ENCODE data around the gene STK32C. TPM values are rescaled to one million over a fixed set of nuclear protein-coding genes. Genes with fewer than 3 reads are reported as not detected.
"Not testable (repeated sequence)": the region's sequence is repeated elsewhere in the genome, so short reads cannot be mapped to it uniquely, and the experiment has no call there.

STK32C gene
- total RNA-seq, 1 experiment from 2014 or later = 20.7 TPM

- CTCF ChIA-PET = interaction anchor here (0.6 to 0.7 kb wide), 2 partner anchors 24 to 1658 kb away, joined by 3 read pairs; no protein-coding TSS in a partner anchor
- Mint-ChIP-seq H3K27me3 (ENCODE audit: insufficient read depth, unreplicated experiment) (no peaks in the 10 kb centered on the region), H3K27ac (ENCODE audit: low read depth, unreplicated experiment) (no peak overlapping the region), H3K9me3 (ENCODE audit: unreplicated experiment) (peaks cover 5% of the 10 kb centered on the region), H3K36me3 (ENCODE audit: insufficient read depth, unreplicated experiment) (no peaks in the 10 kb centered on the region), H3K4me3 (ENCODE audit: unreplicated experiment) (no peak overlapping the region), H3K4me1 (ENCODE audit: insufficient read depth, unreplicated experiment) (no peaks in the 10 kb centered on the region)
- DNase-seq (ENCODE audit: unreplicated experiment) = no peak
- POLR2A ChIA-PET = no interaction called here
- BruUV-seq (replicated peaks) = no TSS peak
- intact Hi-C loops (cut with micrococcal nuclease) = no loop called here
- no peak for TF ChIP-seq CTCF (IDR thresholded peaks at IDR 0.05; ENCODE audit: unreplicated experiment)
These were observed 87.7 kb downstream of the STK32C start for GRCh38 chr10:132220061-132220460.

GRCh38 chr10:132219486-132219885, 88.3 kb downstream of the STK32C start:
- ChIA-PET POLR2A (no interaction called here), CTCF (interaction anchor here (0.5 to 0.8 kb wide), 5 partner anchors 34 to 1657 kb away, joined by 3 to 8 read pairs (median 3); no protein-coding TSS in a partner anchor)
- Mint-ChIP-seq H3K36me3 (ENCODE audit: insufficient read depth, unreplicated experiment) (no peaks in the 10 kb centered on the region), H3K27me3 (ENCODE audit: insufficient read depth, unreplicated experiment) (no peaks in the 10 kb centered on the region), H3K4me1 (ENCODE audit: insufficient read depth, unreplicated experiment) (no peaks in the 10 kb centered on the region), H3K4me3 (ENCODE audit: unreplicated experiment) (no peak overlapping the region), H3K27ac (ENCODE audit: low read depth, unreplicated experiment) (no peak overlapping the region), H3K9me3 (ENCODE audit: unreplicated experiment) (peaks cover 5% of the 10 kb centered on the region)
- BruUV-seq (replicated peaks) = no TSS peak
- intact Hi-C loops (cut with micrococcal nuclease) = no loop called here
- no peak for DNase-seq (ENCODE audit: unreplicated experiment)
- no peak for TF ChIP-seq CTCF (IDR thresholded peaks at IDR 0.05; ENCODE audit: unreplicated experiment)

GRCh38 chr10:132216441-132216840, 91.3 kb downstream of the STK32C start:
- intact Hi-C loops (cut with micrococcal nuclease); H3K36me3 Mint-ChIP-seq (ENCODE audit: insufficient read depth, unreplicated experiment); POLR2A ChIA-PET; H3K27me3 Mint-ChIP-seq (ENCODE audit: insufficient read depth, unreplicated experiment); H3K4me3 Mint-ChIP-seq (ENCODE audit: unreplicated experiment); BruUV-seq (replicated peaks); DNase-seq (ENCODE audit: unreplicated experiment); H3K27ac Mint-ChIP-seq (ENCODE audit: low read depth, unreplicated experiment); H3K4me1 Mint-ChIP-seq (ENCODE audit: insufficient read depth, unreplicated experiment): not testable (repeated sequence)
- CTCF ChIA-PET = interaction anchor here (0.8 kb wide), 1 partner anchor 14 kb away, joined by 3 read pairs; no protein-coding TSS in a partner anchor
- peaks cover 12% of the 10 kb centered on the region for H3K9me3 Mint-ChIP-seq (ENCODE audit: unreplicated experiment)

DNA sequence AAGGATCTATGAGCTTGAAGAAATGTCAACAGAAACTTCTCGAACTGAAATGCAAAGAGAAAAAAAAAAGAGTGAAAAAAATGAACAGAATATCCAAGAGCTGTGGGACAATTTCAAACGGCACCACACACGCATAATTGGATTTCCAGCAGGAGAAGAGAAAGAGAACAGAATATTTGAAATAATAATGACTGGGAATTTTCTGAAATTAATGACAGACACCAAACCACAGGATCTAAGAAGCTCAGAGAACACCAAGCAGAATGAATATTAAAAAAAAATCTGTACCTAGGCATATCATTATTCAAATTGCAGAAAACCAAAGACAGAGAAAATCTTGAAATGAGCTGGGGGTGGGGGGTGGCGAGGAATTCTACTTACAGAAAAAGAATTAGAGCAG, 93.8 kb downstream of the STK32C start:
- H3K4me1 Mint-ChIP-seq (ENCODE audit: insufficient read depth, unreplicated experiment) = no peaks in the 10 kb centered on the region
- peaks cover 6% of the 10 kb centered on the region for H3K36me3 Mint-ChIP-seq (ENCODE audit: insufficient read depth, unreplicated experiment)
- no peak for DNase-seq (ENCODE audit: unreplicated experiment)
- H3K9me3 Mint-ChIP-seq (ENCODE audit: unreplicated experiment) = peaks cover 12% of the 10 kb centered on the region
- no peak overlapping the region for H3K4me3 Mint-ChIP-seq (ENCODE audit: unreplicated experiment)
- intact Hi-C loops (cut with micrococcal nuclease) = no loop called here
- no peaks in the 10 kb centered on the region for H3K27me3 Mint-ChIP-seq (ENCODE audit: insufficient read depth, unreplicated experiment)
- H3K27ac Mint-ChIP-seq (ENCODE audit: low read depth, unreplicated experiment) = no peak overlapping the region
- ChIA-PET POLR2A (no interaction called here), CTCF (interaction anchor here (1.3 kb wide), 1 partner anchor 10 kb away, joined by 6 read pairs; no protein-coding TSS in a partner anchor)
- no TSS peak for BruUV-seq (replicated peaks)
- TF ChIP-seq CTCF (IDR thresholded peaks at IDR 0.05; ENCODE audit: unreplicated experiment) = no peak

DNA sequence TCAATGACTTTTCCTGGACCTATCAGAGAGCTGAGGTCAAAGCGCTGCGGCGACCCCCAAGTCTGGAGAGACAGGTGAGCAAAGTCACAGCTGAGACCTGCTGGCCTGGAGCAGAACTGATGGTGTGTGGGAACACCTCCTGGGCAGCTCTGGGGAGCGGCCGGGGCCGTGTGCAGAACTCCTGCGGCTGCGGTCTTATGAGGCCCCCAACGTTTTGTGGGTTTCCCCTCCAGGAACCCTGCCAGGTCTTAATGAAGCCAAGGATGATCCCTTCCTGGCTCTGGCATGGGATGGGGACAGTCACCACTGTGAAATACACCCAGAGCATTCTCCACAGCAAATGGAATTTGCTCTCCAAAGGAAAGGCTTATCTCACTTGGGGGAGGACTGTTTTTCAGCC, 94.9 kb downstream of the STK32C start:
- no peak for TF ChIP-seq CTCF (IDR thresholded peaks at IDR 0.05; ENCODE audit: unreplicated experiment)
- CTCF ChIA-PET = interaction anchor here (0.6 to 0.8 kb wide), 2 partner anchors 11 to 13 kb away, joined by 3 read pairs; no protein-coding TSS in a partner anchor

More for the DNA sequence above, 94.9 kb downstream of the STK32C start:
- Mint-ChIP-seq H3K36me3 (ENCODE audit: insufficient read depth, unreplicated experiment) (peaks cover 6% of the 10 kb centered on the region), H3K9me3 (ENCODE audit: unreplicated experiment) (peaks cover 12% of the 10 kb centered on the region), H3K27ac (ENCODE audit: low read depth, unreplicated experiment) (no peak overlapping the region), H3K4me1 (ENCODE audit: insufficient read depth, unreplicated experiment) (no peaks in the 10 kb centered on the region), H3K4me3 (ENCODE audit: unreplicated experiment) (no peak overlapping the region), H3K27me3 (ENCODE audit: insufficient read depth, unreplicated experiment) (no peaks in the 10 kb centered on the region)
- no TSS peak for BruUV-seq (replicated peaks)
- no peak for DNase-seq (ENCODE audit: unreplicated experiment)
- POLR2A ChIA-PET = no interaction called here
- intact Hi-C loops (cut with micrococcal nuclease) = no loop called here
